Measurements from ENCODE around the gene OR14K1. TPM values are rescaled to one million over a fixed set of nuclear protein-coding genes. Genes with fewer than 3 reads are reported as not detected.
"Not testable (repeated sequence)": the region's sequence is repeated elsewhere in the genome, so short reads cannot be mapped to it uniquely, and the experiment has no call there.

Gene OR14K1
- total and polyA plus RNA-seq, 2 experiments from 2014 or later = not detected

- H3K27me3 ChIP-seq = no peaks in the 10 kb centered on the region
- H3K27ac ChIP-seq = no peak overlapping the region
- no peak for DNase-seq (ENCODE audit: low read depth in 1 of 2, low spot score in 1 of 2)
- no peaks in the 10 kb centered on the region for H3K36me3 ChIP-seq
- H3K9me3 ChIP-seq (ENCODE audit: low read depth) = no peaks in the 10 kb centered on the region
- no peak overlapping the region for H3K4me3 ChIP-seq
- TF ChIP-seq, protein P1, sequence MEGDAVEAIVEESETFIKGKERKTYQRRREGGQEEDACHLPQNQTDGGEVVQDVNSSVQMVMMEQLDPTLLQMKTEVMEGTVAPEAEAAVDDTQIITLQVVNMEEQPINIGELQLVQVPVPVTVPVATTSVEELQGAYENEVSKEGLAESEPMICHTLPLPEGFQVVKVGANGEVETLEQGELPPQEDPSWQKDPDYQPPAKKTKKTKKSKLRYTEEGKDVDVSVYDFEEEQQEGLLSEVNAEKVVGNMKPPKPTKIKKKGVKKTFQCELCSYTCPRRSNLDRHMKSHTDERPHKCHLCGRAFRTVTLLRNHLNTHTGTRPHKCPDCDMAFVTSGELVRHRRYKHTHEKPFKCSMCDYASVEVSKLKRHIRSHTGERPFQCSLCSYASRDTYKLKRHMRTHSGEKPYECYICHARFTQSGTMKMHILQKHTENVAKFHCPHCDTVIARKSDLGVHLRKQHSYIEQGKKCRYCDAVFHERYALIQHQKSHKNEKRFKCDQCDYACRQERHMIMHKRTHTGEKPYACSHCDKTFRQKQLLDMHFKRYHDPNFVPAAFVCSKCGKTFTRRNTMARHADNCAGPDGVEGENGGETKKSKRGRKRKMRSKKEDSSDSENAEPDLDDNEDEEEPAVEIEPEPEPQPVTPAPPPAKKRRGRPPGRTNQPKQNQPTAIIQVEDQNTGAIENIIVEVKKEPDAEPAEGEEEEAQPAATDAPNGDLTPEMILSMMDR (IDR thresholded peaks at IDR 0.05; ENCODE audit: low read depth, low read length) = no peak
- H3K4me1 ChIP-seq (ENCODE audit: low read depth) = no peaks in the 10 kb centered on the region
These were observed 17.2 kb upstream of the OR14K1 start for GRCh38 chr1:247721222-247721621.

DNA sequence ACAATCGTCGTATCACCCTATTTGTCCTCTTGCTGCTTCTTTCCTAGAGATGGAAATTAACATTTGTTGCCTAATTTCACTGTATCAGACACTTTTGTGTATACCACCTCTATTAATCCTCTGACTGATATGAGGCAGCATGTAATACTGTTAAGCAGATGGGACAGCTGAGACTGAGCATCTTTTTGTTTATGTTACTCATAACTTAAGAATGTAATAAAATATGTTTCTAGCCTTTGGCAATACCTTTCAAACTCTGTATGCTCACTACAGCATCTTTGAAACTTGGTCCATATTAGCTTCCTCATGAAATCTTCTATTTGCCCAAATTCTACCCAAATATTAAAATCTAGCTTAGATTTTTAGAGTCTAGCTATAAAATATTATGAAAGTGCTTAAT is 2.3 kb downstream of the OR14K1 start:
- no peaks in the 10 kb centered on the region for H3K27me3 ChIP-seq
- no peak overlapping the region for H3K4me3 ChIP-seq
- H3K4me1 ChIP-seq (ENCODE audit: low read depth) = no peaks in the 10 kb centered on the region
- no peaks in the 10 kb centered on the region for H3K9me3 ChIP-seq (ENCODE audit: low read depth)
- TF ChIP-seq, protein P1 (IDR thresholded peaks at IDR 0.05; ENCODE audit: low read depth, low read length) = no peak
- DNase-seq (ENCODE audit: low read depth in 1 of 2, low spot score in 1 of 2) = no peak
- no peak overlapping the region for H3K27ac ChIP-seq
- no peaks in the 10 kb centered on the region for H3K36me3 ChIP-seq

DNA sequence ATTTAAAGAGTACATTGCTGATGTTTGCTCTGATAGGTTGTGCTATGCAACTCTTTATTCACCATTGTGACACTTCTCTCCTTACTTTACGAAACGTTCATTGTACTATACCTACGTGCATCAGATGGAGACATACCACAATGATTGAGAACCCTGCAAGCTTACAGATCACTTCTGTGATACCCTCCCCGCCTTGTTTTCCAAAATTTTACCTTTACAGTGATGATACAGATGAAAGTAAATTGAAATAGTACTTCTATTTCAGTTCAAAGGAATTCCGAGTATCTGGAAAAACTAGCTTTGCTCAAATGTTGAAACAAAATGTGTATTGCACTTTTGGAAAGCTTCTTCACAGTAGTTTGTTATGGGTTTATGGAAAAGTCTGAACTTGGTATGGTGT is 3.3 kb downstream of the OR14K1 start:
- Histone ChIP-seq H3K27ac (no peak overlapping the region), H3K9me3 (ENCODE audit: low read depth) (no peaks in the 10 kb centered on the region), H3K36me3 (no peaks in the 10 kb centered on the region), H3K4me1 (ENCODE audit: low read depth) (no peaks in the 10 kb centered on the region), H3K4me3 (no peak overlapping the region), H3K27me3 (no peaks in the 10 kb centered on the region)
- no peak for DNase-seq (ENCODE audit: low read depth in 1 of 2, low spot score in 1 of 2)
- TF ChIP-seq, protein P1 (IDR thresholded peaks at IDR 0.05; ENCODE audit: low read depth, low read length) = no peak

- DNase-seq (ENCODE audit: low read depth in 1 of 2, low spot score in 1 of 2) = peak in 1 of 2 donors; percentile 13
- not testable (repeated sequence) for H3K27me3 ChIP-seq; H3K27ac ChIP-seq; H3K36me3 ChIP-seq; H3K4me1 ChIP-seq (ENCODE audit: low read depth); H3K4me3 ChIP-seq; H3K9me3 ChIP-seq (ENCODE audit: low read depth)
These were observed 3.9 kb downstream of the OR14K1 start for GRCh38 chr1:247742215-247742760.

GRCh38 chr1:247746391-247746935 is 8.0 kb downstream of the OR14K1 start:
- H3K36me3 ChIP-seq = no peaks in the 10 kb centered on the region
- no peaks in the 10 kb centered on the region for H3K9me3 ChIP-seq (ENCODE audit: low read depth)
- H3K27me3 ChIP-seq = no peaks in the 10 kb centered on the region
- H3K27ac ChIP-seq = no peak overlapping the region
- TF ChIP-seq, protein P1 (IDR thresholded peaks at IDR 0.05; ENCODE audit: low read depth, low read length) = no peak
- H3K4me1 ChIP-seq (ENCODE audit: low read depth) = no peaks in the 10 kb centered on the region
- no peak overlapping the region for H3K4me3 ChIP-seq
- no peak for DNase-seq (ENCODE audit: low read depth in 1 of 2, low spot score in 1 of 2)

GRCh38 chr1:247747616-247748015 is 9.2 kb downstream of the OR14K1 start:
- H3K27me3 ChIP-seq = no peaks in the 10 kb centered on the region
- TF ChIP-seq, protein P1 (IDR thresholded peaks at IDR 0.05; ENCODE audit: low read depth, low read length) = no peak
- no peak overlapping the region for H3K27ac ChIP-seq
- H3K4me3 ChIP-seq = no peak overlapping the region
- no peaks in the 10 kb centered on the region for H3K9me3 ChIP-seq (ENCODE audit: low read depth)
- DNase-seq (ENCODE audit: low read depth in 1 of 2, low spot score in 1 of 2) = peak in 1 of 2 donors; percentile 1
- no peaks in the 10 kb centered on the region for H3K4me1 ChIP-seq (ENCODE audit: low read depth)
- no peaks in the 10 kb centered on the region for H3K36me3 ChIP-seq
